ENCODE measurements around the gene CMTM8.
A peak's percentile ranks its signal among the peaks of the same experiment; 100 is the strongest.

Gene CMTM8

DNA sequence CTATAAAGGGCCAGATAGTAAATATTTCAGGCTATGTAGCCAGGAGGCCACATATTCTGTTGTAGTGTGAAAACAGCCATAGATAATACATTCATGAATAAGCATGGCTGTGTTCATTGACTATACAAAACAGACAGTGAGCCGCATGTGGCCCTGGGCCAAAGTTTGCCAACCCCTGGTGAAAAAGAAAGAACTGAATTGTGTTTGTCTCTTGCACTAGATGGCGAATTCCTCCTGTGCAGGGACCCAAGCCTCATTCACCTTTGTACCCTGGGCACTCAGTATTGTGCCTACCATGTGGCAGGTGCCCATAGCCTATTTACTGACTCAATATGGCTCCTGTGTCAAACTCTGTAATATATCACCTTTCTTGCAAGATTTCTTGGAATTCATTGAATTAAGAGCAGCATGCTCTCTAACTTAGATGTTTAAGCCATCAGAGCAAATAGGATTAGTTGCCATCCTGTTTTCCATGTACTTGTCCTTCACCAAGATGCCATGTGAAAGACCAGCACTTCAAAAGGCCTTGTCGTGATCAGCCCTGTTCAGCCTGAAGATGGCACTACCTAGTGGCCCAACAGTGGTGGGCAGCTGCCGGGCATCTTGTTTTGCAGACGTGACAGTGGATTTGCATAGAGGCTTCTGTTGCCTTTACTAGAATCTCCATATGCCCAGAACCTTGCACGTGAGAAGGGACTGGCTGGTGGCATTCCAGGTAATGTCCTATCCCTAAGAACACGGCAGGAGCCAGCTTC is 102.3 kb downstream of the CMTM8 start:
- no peak for DNase-seq (ENCODE audit: low read depth)
- H3K4me1 ChIP-seq (ENCODE audit: control insufficient read depth, insufficient read depth, low read length), result no peaks in the 10 kb centered on the region
- no peak overlapping the region for H3K9ac ChIP-seq (ENCODE audit: low read length)
- H3K27me3 ChIP-seq (replicated peaks; ENCODE audit: control insufficient read depth, insufficient read depth, low read length), result peaks cover 15% of the 10 kb centered on the region
- peaks cover 6% of the 10 kb centered on the region for H3K9me3 ChIP-seq (ENCODE audit: control insufficient read depth, low read length)
- H3K36me3 ChIP-seq (ENCODE audit: control insufficient read depth, insufficient read depth, low read length, severe bottlenecking), result no peaks in the 10 kb centered on the region
- H3K4me3 ChIP-seq (ENCODE audit: low read length), result no peak overlapping the region

DNA sequence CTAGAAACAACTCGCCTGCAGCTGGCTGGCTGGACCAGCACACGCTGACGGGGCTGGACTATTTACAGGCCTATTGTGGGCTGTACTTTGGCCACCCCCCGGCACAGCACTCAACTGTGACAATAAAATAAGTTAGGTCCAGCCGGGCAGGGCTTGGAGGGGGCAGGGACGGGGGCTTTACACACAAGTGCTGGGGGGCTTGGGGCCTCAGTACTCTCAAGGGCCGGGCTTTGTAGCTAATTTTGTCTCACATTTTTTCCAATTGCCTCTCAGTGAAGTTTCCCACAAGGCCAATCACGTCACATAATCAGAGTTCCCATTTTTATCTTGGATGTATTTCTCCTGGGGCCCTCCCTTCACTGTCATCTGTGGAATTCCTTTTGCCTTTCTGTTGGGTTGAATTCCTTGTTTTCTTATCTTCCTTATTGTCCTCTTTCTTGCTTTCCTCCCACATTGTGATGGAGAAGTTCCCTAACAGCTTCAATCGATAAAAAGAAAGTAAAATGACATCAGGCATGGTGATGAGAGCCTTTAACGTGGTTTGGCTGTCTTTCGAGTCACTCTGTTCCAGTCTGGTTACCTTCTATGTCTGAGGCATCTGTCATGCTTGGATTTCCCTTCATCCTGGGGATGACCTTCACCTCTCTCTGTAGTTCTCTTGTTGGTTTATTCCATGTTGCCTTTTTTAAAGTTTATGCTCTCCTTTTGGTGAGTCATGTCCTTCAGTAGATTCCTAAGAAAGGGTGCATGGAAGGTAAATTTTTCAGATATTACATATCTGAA is 109.1 kb downstream of the CMTM8 start:
- Histone ChIP-seq H3K4me1 (ENCODE audit: control insufficient read depth, insufficient read depth, low read length) (no peaks in the 10 kb centered on the region), H3K9me3 (ENCODE audit: control insufficient read depth, low read length) (peaks cover 3% of the 10 kb centered on the region)
- no peak for DNase-seq (ENCODE audit: low read depth)

DNA sequence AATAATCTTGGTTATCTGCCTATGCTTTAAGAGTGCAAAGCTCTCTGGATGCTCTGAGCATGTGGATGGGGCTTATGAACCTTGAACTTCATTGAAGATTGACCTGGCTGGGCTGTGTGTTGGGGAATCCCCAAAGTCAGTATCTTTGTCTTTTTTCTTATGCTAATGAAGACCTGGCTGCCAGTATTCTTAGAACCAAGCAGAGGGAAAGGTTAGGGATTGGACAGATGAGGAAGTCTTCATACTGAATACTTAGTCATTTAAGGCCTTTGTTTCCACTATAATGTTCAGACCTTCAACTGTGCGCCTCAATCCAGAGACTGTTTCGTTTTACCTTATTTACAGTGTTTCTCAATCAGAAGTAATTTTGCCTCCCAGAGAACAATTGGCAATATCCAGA is 110.7 kb downstream of the CMTM8 start:
- DNase-seq (ENCODE audit: low read depth), result no peak

More for the DNA sequence above, 109.1 kb downstream of the CMTM8 start:
- Histone ChIP-seq H3K36me3 (ENCODE audit: control insufficient read depth, insufficient read depth, low read length, severe bottlenecking) (no peaks in the 10 kb centered on the region), H3K27me3 (replicated peaks; ENCODE audit: control insufficient read depth, insufficient read depth, low read length) (no peaks in the 10 kb centered on the region), H3K9ac (ENCODE audit: low read length) (no peak overlapping the region), H3K4me3 (ENCODE audit: low read length) (no peak overlapping the region)

DNA sequence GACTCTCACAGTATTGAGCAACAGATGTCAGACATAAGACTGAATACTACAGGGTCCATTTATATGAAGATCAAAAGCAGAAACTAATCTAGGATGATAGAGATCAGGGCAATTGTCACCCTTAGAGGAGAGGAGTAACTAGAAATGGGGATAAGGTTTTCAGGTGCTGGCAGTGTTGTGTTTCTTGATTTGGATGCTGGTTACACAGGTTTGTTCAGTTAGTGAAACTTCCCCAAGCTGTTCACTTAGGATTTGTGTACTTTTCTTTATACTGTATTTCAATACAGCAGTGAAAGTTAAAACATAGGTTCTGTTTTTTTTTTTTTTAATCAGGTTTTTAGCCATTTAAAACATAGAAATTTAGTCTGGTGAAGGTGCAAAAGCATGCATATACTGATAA is 114.1 kb downstream of the CMTM8 start:
- Histone ChIP-seq H3K9me3 (ENCODE audit: control insufficient read depth, low read length) (no peaks in the 10 kb centered on the region), H3K36me3 (ENCODE audit: control insufficient read depth, insufficient read depth, low read length, severe bottlenecking) (no peaks in the 10 kb centered on the region)
- DNase-seq (ENCODE audit: low read depth), result no peak

More for the DNA sequence above, 110.7 kb downstream of the CMTM8 start:
- peaks cover 3% of the 10 kb centered on the region for H3K9me3 ChIP-seq (ENCODE audit: control insufficient read depth, low read length)
- no peaks in the 10 kb centered on the region for H3K36me3 ChIP-seq (ENCODE audit: control insufficient read depth, insufficient read depth, low read length, severe bottlenecking)
- H3K27me3 ChIP-seq (replicated peaks; ENCODE audit: control insufficient read depth, insufficient read depth, low read length), result no peaks in the 10 kb centered on the region
- H3K4me3 ChIP-seq (ENCODE audit: low read length), result no peak overlapping the region
- H3K4me1 ChIP-seq (ENCODE audit: control insufficient read depth, insufficient read depth, low read length), result no peaks in the 10 kb centered on the region
- H3K9ac ChIP-seq (ENCODE audit: low read length), result no peak overlapping the region

DNA sequence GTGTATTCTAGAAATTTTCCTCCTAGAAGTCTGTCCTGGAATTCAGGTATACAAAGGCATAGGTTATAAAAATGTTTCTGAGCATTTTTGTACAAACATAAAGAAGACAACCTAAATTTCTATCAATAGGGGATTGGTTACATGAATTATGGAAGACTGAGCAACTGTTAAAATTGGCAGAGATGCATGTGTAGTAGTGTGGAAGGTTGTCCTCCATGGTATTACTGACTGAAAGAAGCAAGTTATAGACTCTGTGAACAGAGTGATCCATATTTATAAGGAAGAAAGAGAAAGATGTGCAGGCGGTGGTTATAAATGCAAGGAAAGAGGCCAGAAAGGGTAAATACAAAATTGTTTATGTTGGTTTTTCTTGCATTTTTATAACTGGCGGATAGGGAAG is 114.9 kb downstream of the CMTM8 start:
- peaks cover 8% of the 10 kb centered on the region for H3K27me3 ChIP-seq (replicated peaks; ENCODE audit: control insufficient read depth, insufficient read depth, low read length)
- no peaks in the 10 kb centered on the region for H3K36me3 ChIP-seq (ENCODE audit: control insufficient read depth, insufficient read depth, low read length, severe bottlenecking)
- no peak overlapping the region for H3K9ac ChIP-seq (ENCODE audit: low read length)
- no peaks in the 10 kb centered on the region for H3K4me1 ChIP-seq (ENCODE audit: control insufficient read depth, insufficient read depth, low read length)
- no peaks in the 10 kb centered on the region for H3K9me3 ChIP-seq (ENCODE audit: control insufficient read depth, low read length)
- no peak overlapping the region for H3K4me3 ChIP-seq (ENCODE audit: low read length)
- no peak for DNase-seq (ENCODE audit: low read depth)

More for the DNA sequence above, 114.1 kb downstream of the CMTM8 start:
- Histone ChIP-seq H3K27me3 (replicated peaks; ENCODE audit: control insufficient read depth, insufficient read depth, low read length) (peaks cover 8% of the 10 kb centered on the region), H3K4me3 (ENCODE audit: low read length) (no peak overlapping the region), H3K9ac (ENCODE audit: low read length) (no peak overlapping the region), H3K4me1 (ENCODE audit: control insufficient read depth, insufficient read depth, low read length) (no peaks in the 10 kb centered on the region)

DNA sequence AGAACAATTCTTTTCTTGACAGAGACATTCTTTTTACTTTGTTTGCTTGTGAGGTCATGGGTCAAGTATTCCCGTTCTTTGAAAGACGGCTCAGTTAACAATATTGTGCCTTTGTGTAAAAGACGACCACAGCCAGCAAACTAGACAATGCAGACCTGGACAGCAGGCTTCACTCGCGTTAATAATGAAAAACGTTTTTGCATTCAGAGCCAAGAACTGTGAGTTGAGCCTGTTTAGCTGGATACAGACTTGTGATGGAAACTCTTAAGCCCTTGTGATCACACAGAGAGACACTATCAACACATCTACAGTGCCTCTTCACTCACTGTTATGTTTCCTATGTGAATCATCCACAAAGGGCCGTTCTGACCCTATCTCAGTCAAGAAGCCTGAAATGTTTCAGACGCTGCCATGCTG is 115.9 kb downstream of the CMTM8 start:
- no peak for DNase-seq (ENCODE audit: low read depth)
- Histone ChIP-seq H3K9me3 (ENCODE audit: control insufficient read depth, low read length) (no peaks in the 10 kb centered on the region), H3K9ac (ENCODE audit: low read length) (no peak overlapping the region), H3K4me3 (ENCODE audit: low read length) (no peak overlapping the region), H3K4me1 (ENCODE audit: control insufficient read depth, insufficient read depth, low read length) (no peaks in the 10 kb centered on the region), H3K27me3 (replicated peaks; ENCODE audit: control insufficient read depth, insufficient read depth, low read length) (peaks cover 8% of the 10 kb centered on the region), H3K36me3 (ENCODE audit: control insufficient read depth, insufficient read depth, low read length, severe bottlenecking) (no peaks in the 10 kb centered on the region)

DNA sequence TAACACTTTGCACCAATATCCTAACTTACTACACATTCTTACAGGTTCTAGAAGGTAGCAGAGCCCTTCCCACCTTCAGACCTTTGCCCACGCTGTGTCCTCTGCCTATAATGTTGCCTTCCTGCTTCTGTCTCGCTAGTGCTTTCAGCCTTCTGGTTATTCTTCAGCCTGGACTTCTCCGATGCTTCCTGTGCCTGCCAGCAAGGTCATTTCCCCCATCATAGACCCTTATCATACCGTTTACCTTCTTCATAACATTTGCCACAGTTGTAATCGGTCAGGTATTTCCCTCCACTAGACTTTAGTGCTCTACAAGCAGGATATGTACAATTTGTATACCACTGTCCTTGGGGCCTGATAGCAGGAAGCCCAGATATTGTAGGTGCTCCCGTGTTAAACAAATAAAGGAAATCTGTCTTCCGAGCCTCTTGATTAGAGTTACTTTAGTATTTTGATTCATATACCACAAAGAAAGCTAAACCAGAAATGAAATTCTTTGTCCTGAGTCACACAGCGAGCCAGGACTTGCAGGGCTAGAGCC is 117.3 kb downstream of the CMTM8 start:
- no peak for DNase-seq (ENCODE audit: low read depth)
- H3K9ac ChIP-seq (ENCODE audit: low read length), result no peak overlapping the region
- peaks cover 8% of the 10 kb centered on the region for H3K27me3 ChIP-seq (replicated peaks; ENCODE audit: control insufficient read depth, insufficient read depth, low read length)
- no peak overlapping the region for H3K4me3 ChIP-seq (ENCODE audit: low read length)
- H3K9me3 ChIP-seq (ENCODE audit: control insufficient read depth, low read length), result no peaks in the 10 kb centered on the region
- no peaks in the 10 kb centered on the region for H3K4me1 ChIP-seq (ENCODE audit: control insufficient read depth, insufficient read depth, low read length)
- H3K36me3 ChIP-seq (ENCODE audit: control insufficient read depth, insufficient read depth, low read length, severe bottlenecking), result no peaks in the 10 kb centered on the region

DNA sequence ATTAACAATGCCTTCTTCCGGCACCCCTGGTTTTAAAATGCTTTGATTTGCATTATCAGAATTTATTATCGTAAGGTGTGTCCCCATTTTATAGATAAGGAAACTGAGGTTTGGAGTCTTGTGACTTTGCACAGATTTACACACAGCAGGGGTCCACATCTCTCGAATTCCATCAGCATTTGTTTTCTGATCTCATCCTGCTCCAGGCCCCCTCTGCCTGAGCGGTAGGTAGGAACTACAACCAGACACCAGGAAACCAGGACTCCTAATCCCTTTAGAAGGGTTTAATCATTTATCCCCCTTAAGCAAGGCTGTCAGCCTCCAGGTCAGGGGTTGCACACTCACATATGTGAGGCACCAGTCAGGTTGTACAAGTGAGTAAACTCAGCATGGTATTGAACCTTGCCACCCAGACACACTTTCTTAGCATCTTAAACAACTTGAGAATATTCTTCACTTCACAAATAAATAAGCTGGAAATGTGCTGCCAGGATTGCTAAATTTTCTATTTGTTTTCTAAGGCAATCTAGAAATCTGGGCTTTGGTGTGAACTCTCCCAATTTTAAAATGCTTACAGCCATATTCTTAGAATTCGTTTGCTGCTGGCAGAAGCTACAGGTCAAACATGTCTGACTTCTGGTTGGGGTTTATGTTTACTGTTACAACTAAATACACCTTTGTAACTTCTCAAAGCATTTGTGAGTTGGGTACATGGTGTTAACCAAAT is 121.4 kb downstream of the CMTM8 start:
- no peaks in the 10 kb centered on the region for H3K9me3 ChIP-seq (ENCODE audit: control insufficient read depth, low read length)
- DNase-seq (ENCODE audit: low read depth), result no peak

DNA sequence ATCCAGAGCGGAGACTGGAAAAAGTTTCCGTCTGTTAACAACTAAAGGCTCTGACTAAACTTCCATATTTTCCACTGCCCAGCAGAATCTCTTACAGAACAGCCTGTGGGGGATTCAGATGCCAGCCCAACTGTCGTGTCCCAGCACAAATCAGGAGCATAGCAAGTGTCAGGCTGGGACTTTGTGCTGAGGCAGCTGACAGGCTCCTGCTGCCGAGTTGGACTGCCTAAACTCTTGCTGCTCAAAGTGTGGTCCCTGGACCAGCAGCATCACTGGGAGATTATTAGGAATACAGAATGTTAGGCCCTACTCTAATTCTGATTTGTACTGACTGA is 122.0 kb downstream of the CMTM8 start:
- H3K4me1 ChIP-seq (ENCODE audit: control insufficient read depth, insufficient read depth, low read length), result no peaks in the 10 kb centered on the region
- H3K27me3 ChIP-seq (replicated peaks; ENCODE audit: control insufficient read depth, insufficient read depth, low read length), result peaks cover 11% of the 10 kb centered on the region
- no peaks in the 10 kb centered on the region for H3K9me3 ChIP-seq (ENCODE audit: control insufficient read depth, low read length)
- no peak overlapping the region for H3K9ac ChIP-seq (ENCODE audit: low read length)
- no peak for DNase-seq (ENCODE audit: low read depth)
- H3K36me3 ChIP-seq (ENCODE audit: control insufficient read depth, insufficient read depth, low read length, severe bottlenecking), result no peaks in the 10 kb centered on the region
- H3K4me3 ChIP-seq (ENCODE audit: low read length), result no peak overlapping the region

More for the DNA sequence above, 121.4 kb downstream of the CMTM8 start:
- Histone ChIP-seq H3K4me1 (ENCODE audit: control insufficient read depth, insufficient read depth, low read length) (no peaks in the 10 kb centered on the region), H3K36me3 (ENCODE audit: control insufficient read depth, insufficient read depth, low read length, severe bottlenecking) (no peaks in the 10 kb centered on the region), H3K4me3 (ENCODE audit: low read length) (no peak overlapping the region), H3K27me3 (replicated peaks; ENCODE audit: control insufficient read depth, insufficient read depth, low read length) (peaks cover 11% of the 10 kb centered on the region), H3K9ac (ENCODE audit: low read length) (no peak overlapping the region)

DNA sequence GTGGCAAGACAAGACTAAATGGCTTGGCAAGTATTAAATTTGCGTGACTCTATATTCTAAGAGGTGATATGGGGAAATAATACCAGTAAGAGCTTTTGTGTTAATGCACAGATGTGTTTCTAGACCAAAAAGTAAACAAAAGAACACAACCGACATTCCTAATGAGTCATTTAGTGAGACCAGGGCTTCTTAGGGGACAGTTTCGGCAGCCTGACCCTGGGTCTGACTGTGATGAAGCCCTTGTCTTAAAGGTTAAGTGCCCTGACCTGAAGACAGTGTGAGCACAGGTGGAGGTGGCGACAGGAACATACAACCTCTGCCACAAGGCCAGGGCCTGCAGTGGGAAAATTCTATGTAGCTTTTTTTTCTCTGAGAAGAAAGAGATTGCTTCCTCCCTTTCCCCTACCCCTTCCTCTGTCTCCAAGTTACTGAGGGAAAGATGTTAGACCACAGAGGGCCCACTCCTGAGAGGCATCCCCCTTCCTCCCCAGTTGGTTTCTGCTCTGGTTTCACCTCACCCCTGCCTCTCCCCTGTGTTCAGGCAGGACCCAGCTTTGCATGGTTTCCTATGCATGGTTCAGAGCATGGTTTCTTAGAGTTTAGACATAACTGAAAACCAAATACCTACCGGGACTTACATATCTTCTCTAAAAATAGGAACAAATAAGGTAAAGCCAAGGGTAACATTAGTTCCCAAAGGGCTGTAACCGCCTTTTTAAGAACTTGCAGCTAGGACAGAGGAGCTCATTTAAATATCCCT is 128.3 kb downstream of the CMTM8 start:
- Histone ChIP-seq H3K9me3 (ENCODE audit: control insufficient read depth, low read length) (no peaks in the 10 kb centered on the region), H3K4me1 (ENCODE audit: control insufficient read depth, insufficient read depth, low read length) (no peaks in the 10 kb centered on the region), H3K9ac (ENCODE audit: low read length) (no peak overlapping the region), H3K27me3 (replicated peaks; ENCODE audit: control insufficient read depth, insufficient read depth, low read length) (peaks cover 3% of the 10 kb centered on the region), H3K4me3 (ENCODE audit: low read length) (no peak overlapping the region), H3K36me3 (ENCODE audit: control insufficient read depth, insufficient read depth, low read length, severe bottlenecking) (no peaks in the 10 kb centered on the region)
- peak; percentile 25 for DNase-seq (ENCODE audit: low read depth)

All from adipocyte (in vitro differentiated cells).